H1 (cell line): ENCODE data around the gene OSGEP. TPM values are rescaled to one million over a fixed set of nuclear protein-coding genes. Genes with fewer than 3 reads are reported as not detected.
A peak's percentile ranks its signal among the peaks of the same experiment; 100 is the strongest.

Experiments
- CTCF ChIA-PET: fragments of 300-600 bp; sonication (Branson Sonifier 250); formaldehyde crosslinking; loops from one replicate; lab custom pipeline; 2021; ENCODE audit not compliant: partially characterized antibody; lab: Charles Lee
- POLR2A ChIA-PET: fragments of 300-600 bp; sonication (Branson Sonifier 250); formaldehyde crosslinking; loops from one replicate; lab custom pipeline; 2021; ENCODE audit warnings: inconsistent platforms; ENCODE audit not compliant: partially characterized antibody; lab: Charles Lee
- DNase-seq, 2 experiments: peaks; one replicate each; pipeline versions ENCODE4 v3.0.0 to v3.0.0-alpha.2; 2010 to 2022; ENCODE audit warnings: low spot score in 2 of 2, low read depth in 1 of 2, mixed read lengths in 1 of 2
- FAIRE-seq: peaks from 2 replicates; lab custom pipeline; 2011; peaks lifted over from hg19 to GRCh38; lab: Jason Lieb, UNC
- H2AFZ ChIP-seq: 2 replicates; pipeline ENCODE4 v1.8.1; 2012; ENCODE audit warnings: low read length, inconsistent platforms
- H2AK5ac ChIP-seq: 2 replicates; pipeline ENCODE4 v1.6.1; 2013; ENCODE audit warnings: low read depth, low read length
- H2BK120ac ChIP-seq: replicated peaks from 2 replicates; pipeline ENCODE3; 2013; ENCODE audit warnings: low read depth, low read length, inconsistent platforms
- H2BK12ac ChIP-seq: 2 replicates; pipeline ENCODE4 v1.6.1; 2013; ENCODE audit warnings: low read depth, low read length
- H2BK15ac ChIP-seq: 2 replicates; pipeline ENCODE4 v1.6.1; 2013; ENCODE audit warnings: low read length
- H2BK20ac ChIP-seq: 2 replicates; pipeline ENCODE4 v1.6.1; 2013; ENCODE audit warnings: low read length
- H2BK5ac ChIP-seq: 2 replicates; pipeline ENCODE4 v1.6.1; 2013; ENCODE audit warnings: low read depth, low read length
- H3K14ac ChIP-seq: 2 replicates; pipeline ENCODE4 v1.6.1; 2013; ENCODE audit warnings: inconsistent platforms; ENCODE audit not compliant: insufficient read length
- H3K18ac ChIP-seq: 2 replicates; pipeline ENCODE4 v1.6.1; 2013; ENCODE audit warnings: low read length; ENCODE audit errors: extremely low read depth
- H3K23ac ChIP-seq: 2 replicates; pipeline ENCODE4 v1.6.1; 2013; ENCODE audit warnings: inconsistent platforms; ENCODE audit not compliant: insufficient read length
- H3K23me2 ChIP-seq: 2 replicates; pipeline ENCODE4 v1.6.1; 2013; ENCODE audit warnings: low read depth, low read length
- H3K27ac ChIP-seq: 2 replicates; pipeline ENCODE4 v1.6.1; 2011; ENCODE audit warnings: low read depth, low read length, inconsistent platforms
- H3K27me3 ChIP-seq, 4 experiments: replicated peaks in 1 of 4; 1 replicate in 1 of 4; 2 replicates in 3 of 4; pipeline versions ENCODE4 v1.6.1 to v1.8.1; 2011 to 2013; ENCODE audit warnings: low read length in 3 of 4, mild to moderate bottlenecking in 3 of 4, inconsistent platforms in 2 of 4, mixed read lengths in 2 of 4, moderate library complexity in 1 of 4; ENCODE audit not compliant: control insufficient read depth in 3 of 4, insufficient read depth in 3 of 4; ENCODE audit errors: extremely low read depth in 1 of 4
- H3K36me3 ChIP-seq, 4 experiments: 2 replicates each; pipeline versions ENCODE4 v1.6.1 to v1.8.1; 2011 to 2013; ENCODE audit warnings: mild to moderate bottlenecking in 4 of 4, low read length in 3 of 4, moderate library complexity in 2 of 4, control low read depth in 1 of 4, inconsistent platforms in 1 of 4; ENCODE audit not compliant: insufficient read depth in 4 of 4, control insufficient read depth in 2 of 4
- H3K4ac ChIP-seq: replicated peaks from 2 replicates; pipeline ENCODE3; 2013; ENCODE audit warnings: low read length, low read depth, mixed read lengths, inconsistent platforms; ENCODE audit not compliant: insufficient read length
- H3K4me1 ChIP-seq, 4 experiments: replicated peaks in 1 of 4; 1 replicate in 1 of 4; 2 replicates in 3 of 4; pipeline versions ENCODE4 v1.6.1 to v1.8.1; 2011 to 2013; ENCODE audit warnings: low read length in 3 of 4, inconsistent platforms in 2 of 4, mixed read lengths in 1 of 4; ENCODE audit not compliant: insufficient read depth in 4 of 4, control insufficient read depth in 3 of 4
- H3K4me2 ChIP-seq, 2 experiments: 2 replicates each; pipeline versions ENCODE4 v1.6.1 to v1.8.1; 2011 to 2013; ENCODE audit warnings: low read depth in 2 of 2, low read length in 2 of 2, control low read depth in 1 of 2, inconsistent platforms in 1 of 2, mild to moderate bottlenecking in 1 of 2; ENCODE audit not compliant: insufficient read depth in 1 of 2
- H3K4me3 ChIP-seq, 4 experiments: fragments of 200-600, 300-600 bp in 1 of 4; sonication (generic), shearing (Covaris generic), sonication (Bioruptor Twin) in 1 of 4; 2 replicates each; pipeline versions ENCODE4 v1.5.1 to v1.8.1; 2011 to 2016; ENCODE audit warnings: low read length in 4 of 4, low read depth in 3 of 4, control low read depth in 2 of 4, inconsistent platforms in 2 of 4, mild to moderate bottlenecking in 2 of 4, mixed read lengths in 1 of 4, moderate library complexity in 1 of 4; ENCODE audit not compliant: insufficient read depth in 2 of 4; ENCODE audit errors: extremely low read depth in 1 of 4
- H3K56ac ChIP-seq: replicated peaks from 2 replicates; pipeline ENCODE3; 2013; ENCODE audit warnings: low read depth, mild to moderate bottlenecking, mixed read lengths, low read length, inconsistent platforms; ENCODE audit not compliant: insufficient read length
- H3K79me1 ChIP-seq: 2 replicates; pipeline ENCODE4 v1.6.1; 2013; ENCODE audit warnings: low read depth, low read length, control low read depth
- H3K79me2 ChIP-seq, 2 experiments: 2 replicates each; pipeline versions ENCODE4 v1.6.1 to v1.8.1; 2012 to 2013; ENCODE audit warnings: low read length in 2 of 2, mild to moderate bottlenecking in 2 of 2, inconsistent platforms in 1 of 2; ENCODE audit not compliant: insufficient read depth in 2 of 2, control insufficient read depth in 1 of 2
- H3K9ac ChIP-seq, 4 experiments: replicated peaks in 1 of 4; 1 replicate in 1 of 4; 2 replicates in 3 of 4; pipeline versions ENCODE4 v1.6.1 to v1.8.1; 2011 to 2013; ENCODE audit warnings: low read depth in 3 of 4, low read length in 3 of 4, control low read depth in 2 of 4, mild to moderate bottlenecking in 2 of 4, moderate library complexity in 2 of 4, inconsistent platforms in 1 of 4; ENCODE audit errors: extremely low read depth in 1 of 4
- H3K9me3 ChIP-seq, 2 experiments: 2 replicates each; pipeline versions ENCODE4 v1.6.1 to v1.8.1; 2012 to 2013; ENCODE audit warnings: mild to moderate bottlenecking in 2 of 2, moderate library complexity in 2 of 2, control low read depth in 1 of 2, inconsistent platforms in 1 of 2, low read depth in 1 of 2, low read length in 1 of 2, mixed read lengths in 1 of 2; ENCODE audit not compliant: insufficient read depth in 2 of 2
- H4K20me1 ChIP-seq, 2 experiments: replicated peaks in 1 of 2; 2 replicates each; pipeline versions ENCODE3 to v1.8.1; 2011 to 2013; ENCODE audit warnings: inconsistent platforms in 2 of 2, low read length in 2 of 2, mild to moderate bottlenecking in 1 of 2; ENCODE audit not compliant: insufficient read depth in 2 of 2, control insufficient read depth in 1 of 2
- H4K5ac ChIP-seq: 2 replicates; pipeline ENCODE4 v1.6.1; 2013; ENCODE audit warnings: low read length, low read depth, mixed read lengths, inconsistent platforms; ENCODE audit not compliant: insufficient read length
- H4K8ac ChIP-seq: 2 replicates; pipeline ENCODE4 v1.8.0; 2013; ENCODE audit warnings: mild to moderate bottlenecking, moderate library complexity, low read length, inconsistent platforms; ENCODE audit not compliant: insufficient read depth; ENCODE audit errors: extremely low read depth
- H4K91ac ChIP-seq: replicated peaks from 2 replicates; pipeline ENCODE3; 2013; ENCODE audit warnings: low read length, mixed read lengths, inconsistent platforms; ENCODE audit not compliant: insufficient read length
- NANOG ChIP-seq: IDR thresholded peaks from 2 replicates; pipeline ENCODE4 v1.6.1; 2011; ENCODE audit warnings: low read length, low read depth, mild to moderate bottlenecking, inconsistent platforms; ENCODE audit not compliant: insufficient read depth, poor library complexity, severe bottlenecking
- SP1 ChIP-seq: IDR thresholded peaks from 2 replicates; pipeline ENCODE4 v1.6.1; 2011; ENCODE audit warnings: low read depth, low read length
- WGBS, 2 experiments: shearing (Covaris generic) in 1 of 2; methylation state at CpG; one replicate each; pipeline versions ENCODE4 v1.1.6 to v1.1.7; 2013 to 2015; ENCODE audit warnings: low lambda C conversion rate in 2 of 2, mixed read lengths in 2 of 2, inconsistent platforms in 1 of 2, low coverage in 1 of 2, missing lambda C conversion rate in 1 of 2; ENCODE audit not compliant: insufficient replicate concordance in 2 of 2, insufficient coverage in 1 of 2, insufficient read length in 1 of 2; ENCODE audit errors: extremely low coverage in 1 of 2, missing lambda C conversion rate in 1 of 2; 5-methylcytosine and 5-hydroxymethylcytosine counted together
- polyA plus RNA-seq, 7 experiments: library from polyadenylated mRNA; depleted of rRNA in 3 of 7; stranded (reverse) in 5 of 7; unstranded in 2 of 7; fragments of >200 nt in 5 of 7; fragments of 200-250 nt in 2 of 7; gene quantifications; 1 replicate in 5 of 7; 2 replicates in 1 of 7; 4 replicates in 1 of 7; pipeline versions ENCODE4 v1.2.1 to v1.2.3, GENCODE V29; 2011 to 2013; ENCODE audit warnings: missing spikeins in 2 of 7, mixed read lengths in 2 of 7
- total RNA-seq: library from RNA; stranded (reverse); fragmentation: NEBNext Ultra II Directional; extraction: Animal tissue kit (Norgen Biotek cat#: 25700); gene quantifications from 2 replicates; pipeline ENCODE4 v1.2.1, GENCODE V29; 2021

Gene OSGEP
- total and polyA plus RNA-seq, 2 of the 8 experiments (the other 6 are each of a cell fraction or from before 2014, with no cell fraction given), result 34.4 to 78.6 TPM

GRCh38 chr14:20436363-20436755 is 18.3 kb downstream of the OSGEP start:
- no peak overlapping the region for H4K91ac ChIP-seq
- no peak overlapping the region for H2AFZ ChIP-seq
- no peak overlapping the region for H3K18ac ChIP-seq
- no peak overlapping the region for H4K8ac ChIP-seq
- no peaks in the 10 kb centered on the region for H3K79me1 ChIP-seq
- H3K4me1 ChIP-seq, result peaks cover 4 to 10% (median 9%) of the 10 kb centered on the region in 4 experiments; a peak in 6 of 7 replicates
- H3K27ac ChIP-seq, result no peak overlapping the region
- H2BK20ac ChIP-seq, result no peak overlapping the region
- 90% methylated on average over 4 of the region's 4 CpGs; no CpG with 5 or more reads in 1 of the 2 experiments for WGBS, 2 experiments
- H2BK120ac ChIP-seq, result no peak overlapping the region
- no peak overlapping the region; a peak in 1 of 4 replicates for H3K4me2 ChIP-seq
- H2BK15ac ChIP-seq, result no peak overlapping the region
- no peak overlapping the region for H3K23ac ChIP-seq
- no peaks in the 10 kb centered on the region for H3K36me3 ChIP-seq
- no peak overlapping the region for H3K9ac ChIP-seq
- no peak overlapping the region for H3K14ac ChIP-seq
- POLR2A ChIA-PET, result interaction anchor here (0.8 to 6.0 kb wide), 4 partner anchors 11 to 33 kb away, joined by 3 to 54 read pairs (median 20); partner anchors contain the start of genes APEX1, OSGEP and PNP
- no peak overlapping the region for H2BK12ac ChIP-seq
- no peaks in the 10 kb centered on the region for H3K23me2 ChIP-seq
- peaks cover 0 to 20% (median 14%) of the 10 kb centered on the region in 4 experiments; a peak in 5 of 7 replicates for H3K27me3 ChIP-seq
- H3K56ac ChIP-seq, result no peak overlapping the region
- CTCF ChIA-PET, result interaction anchor here (0.5 to 3.2 kb wide), 4 partner anchors 19 to 37 kb away, joined by 3 to 17 read pairs (median 4); no protein-coding TSS in a partner anchor
- FAIRE-seq (no peak), DNase-seq (no peak)
- H3K4me3 ChIP-seq, result no peak overlapping the region
- no peak overlapping the region for H2BK5ac ChIP-seq
- H4K5ac ChIP-seq, result no peak overlapping the region
- no peak overlapping the region for H2AK5ac ChIP-seq
- H4K20me1 ChIP-seq, result no peaks in the 10 kb centered on the region
- TF ChIP-seq NANOG, result no peak
- TF ChIP-seq SP1, result peak; percentile 22; the same call in 1 of the 2 replicates
- H3K79me2 ChIP-seq, result no peaks in the 10 kb centered on the region
- H3K4ac ChIP-seq, result peak overlapping the region; percentile 69
- H3K9me3 ChIP-seq, result no peaks in the 10 kb centered on the region
